MM.1S (cell line): Measurements from ENCODE around the gene DRD3.

Source experiments
- EZH2 ChIP-seq: fragments of 300-600 bp; sonication (generic); optimal IDR thresholded peaks from 2 replicates; pipeline ENCODE3; 2017; ENCODE audit warnings: low read depth, mild to moderate bottlenecking, antibody characterized with exemption, low read length, mixed read lengths
- EZH2phosphoT487 ChIP-seq: fragments of 300-600 bp; sonication (generic); IDR thresholded peaks from 2 replicates; pipeline ENCODE4 v1.6.1; 2018; ENCODE audit warnings: antibody characterized with exemption, low read length
- TF ChIP-seq, protein P1 (sequence below): fragments of 300-600 bp; sonication (generic); IDR thresholded peaks from 2 replicates; pipeline ENCODE4 v1.5.1; 2016; ENCODE audit warnings: antibody characterized with exemption, low read length, mixed read lengths

DNA sequence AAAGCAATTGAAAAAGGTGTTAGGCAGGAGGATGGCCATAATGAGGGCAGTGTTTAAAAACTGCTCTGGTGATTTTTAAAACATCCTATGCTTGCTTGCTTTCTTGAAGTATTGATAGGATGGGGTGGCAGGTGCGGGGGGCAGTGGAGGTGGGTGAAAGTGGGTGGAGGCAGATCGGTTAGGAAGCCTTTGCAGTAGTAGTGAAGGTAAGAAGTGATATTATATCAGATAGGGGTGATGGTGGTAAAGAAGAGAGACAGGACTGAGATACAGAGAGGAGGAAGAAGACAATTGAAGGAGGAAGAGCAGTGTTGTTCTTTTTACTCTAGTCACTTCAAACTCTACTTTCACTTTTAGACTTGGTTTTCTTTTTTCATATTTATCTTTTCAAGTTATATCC lies 47.5 kb upstream of the DRD3 start:
- TF ChIP-seq, protein P1, sequence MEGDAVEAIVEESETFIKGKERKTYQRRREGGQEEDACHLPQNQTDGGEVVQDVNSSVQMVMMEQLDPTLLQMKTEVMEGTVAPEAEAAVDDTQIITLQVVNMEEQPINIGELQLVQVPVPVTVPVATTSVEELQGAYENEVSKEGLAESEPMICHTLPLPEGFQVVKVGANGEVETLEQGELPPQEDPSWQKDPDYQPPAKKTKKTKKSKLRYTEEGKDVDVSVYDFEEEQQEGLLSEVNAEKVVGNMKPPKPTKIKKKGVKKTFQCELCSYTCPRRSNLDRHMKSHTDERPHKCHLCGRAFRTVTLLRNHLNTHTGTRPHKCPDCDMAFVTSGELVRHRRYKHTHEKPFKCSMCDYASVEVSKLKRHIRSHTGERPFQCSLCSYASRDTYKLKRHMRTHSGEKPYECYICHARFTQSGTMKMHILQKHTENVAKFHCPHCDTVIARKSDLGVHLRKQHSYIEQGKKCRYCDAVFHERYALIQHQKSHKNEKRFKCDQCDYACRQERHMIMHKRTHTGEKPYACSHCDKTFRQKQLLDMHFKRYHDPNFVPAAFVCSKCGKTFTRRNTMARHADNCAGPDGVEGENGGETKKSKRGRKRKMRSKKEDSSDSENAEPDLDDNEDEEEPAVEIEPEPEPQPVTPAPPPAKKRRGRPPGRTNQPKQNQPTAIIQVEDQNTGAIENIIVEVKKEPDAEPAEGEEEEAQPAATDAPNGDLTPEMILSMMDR = no peak
- TF ChIP-seq EZH2phosphoT487 (no peak), EZH2 (no peak)
